GM12891 (cell line): ENCODE data around the gene CERS2.

Experiments used
- PAX5 ChIP-seq: IDR thresholded peaks from 2 replicates; pipeline ENCODE4 v1.6.1; 2011; ENCODE audit warnings: low read length, moderate library complexity, mild to moderate bottlenecking; ENCODE audit not compliant: insufficient read depth, severe bottlenecking
- POLR2A ChIP-seq: IDR thresholded peaks from 2 replicates; pipeline ENCODE4 v1.6.1; 2011; ENCODE audit warnings: low read depth, low read length, control low read depth
- POLR2AphosphoS5 ChIP-seq: IDR thresholded peaks from 2 replicates; pipeline ENCODE4 v1.6.1; 2011; ENCODE audit warnings: low read depth, low read length, control low read depth

GRCh38 chr1:151003180-151003579, 28.5 kb upstream of the CERS2 start:
- no peak for TF ChIP-seq PAX5
- TF ChIP-seq POLR2A, result no peak
- no peak for TF ChIP-seq POLR2AphosphoS5
